NB4 (cell line): ENCODE data around the gene RRBP1.

ENCODE experiments used
- POLR2A ChIP-seq: IDR thresholded peaks from 2 replicates; pipeline ENCODE4 v1.6.1; 2011; ENCODE audit warnings: mild to moderate bottlenecking; ENCODE audit not compliant: insufficient read length; ENCODE audit errors: extremely low read depth
- TF ChIP-seq, protein P1 (sequence below): IDR thresholded peaks from one replicate; pipeline ENCODE4 v1.5.1; 2012; ENCODE audit warnings: low read depth, low read length
- TF ChIP-seq, protein P2 (sequence below): IDR thresholded peaks from 2 replicates; pipeline ENCODE4 v1.6.1; 2011; ENCODE audit warnings: low read depth, low read length

DNA sequence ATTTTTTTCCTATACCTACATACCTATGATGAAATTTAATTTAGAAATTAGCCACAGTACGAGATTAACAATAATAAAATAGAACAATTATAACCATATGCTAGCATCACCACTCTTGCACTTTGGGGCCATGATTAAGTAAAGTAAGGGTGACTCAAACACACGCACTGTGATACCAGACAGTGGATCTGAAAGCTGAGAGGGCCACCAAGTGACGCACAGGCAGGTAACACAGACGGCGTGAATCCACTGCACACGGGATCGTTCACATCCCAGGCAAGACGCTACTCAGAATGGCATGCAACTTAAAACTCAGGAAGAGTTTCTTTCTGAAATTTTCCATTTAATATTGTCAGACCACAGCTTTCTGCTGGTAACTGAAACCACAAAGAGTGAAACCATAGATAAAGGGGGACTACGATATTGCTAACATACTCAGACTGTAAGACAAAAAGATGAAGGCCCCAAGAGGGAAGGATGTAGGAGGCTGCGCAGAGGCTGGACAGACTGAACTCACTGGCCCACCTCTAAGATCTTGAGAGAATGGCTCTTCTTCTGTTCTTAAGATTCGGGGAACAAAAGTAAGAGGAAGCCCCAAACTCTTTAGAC lies 17.9 kb downstream of the RRBP1 start:
- TF ChIP-seq, protein P1, sequence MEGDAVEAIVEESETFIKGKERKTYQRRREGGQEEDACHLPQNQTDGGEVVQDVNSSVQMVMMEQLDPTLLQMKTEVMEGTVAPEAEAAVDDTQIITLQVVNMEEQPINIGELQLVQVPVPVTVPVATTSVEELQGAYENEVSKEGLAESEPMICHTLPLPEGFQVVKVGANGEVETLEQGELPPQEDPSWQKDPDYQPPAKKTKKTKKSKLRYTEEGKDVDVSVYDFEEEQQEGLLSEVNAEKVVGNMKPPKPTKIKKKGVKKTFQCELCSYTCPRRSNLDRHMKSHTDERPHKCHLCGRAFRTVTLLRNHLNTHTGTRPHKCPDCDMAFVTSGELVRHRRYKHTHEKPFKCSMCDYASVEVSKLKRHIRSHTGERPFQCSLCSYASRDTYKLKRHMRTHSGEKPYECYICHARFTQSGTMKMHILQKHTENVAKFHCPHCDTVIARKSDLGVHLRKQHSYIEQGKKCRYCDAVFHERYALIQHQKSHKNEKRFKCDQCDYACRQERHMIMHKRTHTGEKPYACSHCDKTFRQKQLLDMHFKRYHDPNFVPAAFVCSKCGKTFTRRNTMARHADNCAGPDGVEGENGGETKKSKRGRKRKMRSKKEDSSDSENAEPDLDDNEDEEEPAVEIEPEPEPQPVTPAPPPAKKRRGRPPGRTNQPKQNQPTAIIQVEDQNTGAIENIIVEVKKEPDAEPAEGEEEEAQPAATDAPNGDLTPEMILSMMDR, result no peak
- TF ChIP-seq, protein P2, sequence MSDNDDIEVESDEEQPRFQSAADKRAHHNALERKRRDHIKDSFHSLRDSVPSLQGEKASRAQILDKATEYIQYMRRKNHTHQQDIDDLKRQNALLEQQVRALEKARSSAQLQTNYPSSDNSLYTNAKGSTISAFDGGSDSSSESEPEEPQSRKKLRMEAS, result no peak
- TF ChIP-seq POLR2A, result no peak
